Measurements from ENCODE around the gene CCDC117. TPM values are rescaled to one million over a fixed set of nuclear protein-coding genes. Genes with fewer than 3 reads are reported as not detected.

CCDC117 gene
- total RNA-seq, 1 donor from 2014 or later = 18.7 TPM

DNA sequence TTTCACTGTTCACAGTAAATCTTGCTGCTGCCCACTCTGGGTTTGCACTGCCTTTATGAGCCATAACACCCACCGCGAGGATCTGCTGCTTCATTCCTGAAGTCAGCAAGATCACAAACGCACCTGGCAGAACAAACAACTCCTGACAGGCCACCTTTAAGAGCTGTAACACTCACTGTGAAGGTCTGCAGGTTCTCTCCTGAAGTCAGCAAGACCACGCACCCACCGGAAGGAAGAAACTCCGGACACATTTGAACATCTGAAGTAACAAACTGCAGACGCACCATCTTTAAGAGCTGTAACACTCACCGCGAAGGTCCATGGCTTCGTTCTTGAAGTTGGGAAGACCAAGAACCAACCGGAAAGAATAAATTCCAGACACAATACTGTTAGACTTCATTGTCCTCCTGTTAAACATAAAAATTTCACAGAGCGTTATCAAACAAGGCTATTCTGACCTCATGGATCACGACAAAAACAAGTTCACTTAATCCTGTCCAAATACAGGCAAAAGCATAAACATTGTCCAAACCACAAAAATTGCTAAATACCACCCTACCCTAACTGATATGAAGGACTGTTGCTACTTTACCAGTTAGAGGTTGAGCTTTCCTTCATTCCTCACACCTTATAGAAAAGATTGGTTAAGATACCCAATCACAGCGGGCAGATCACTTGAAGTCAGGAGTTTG, 3.0 kb upstream of the CCDC117 start:
- DNase-seq = no peak

DNA sequence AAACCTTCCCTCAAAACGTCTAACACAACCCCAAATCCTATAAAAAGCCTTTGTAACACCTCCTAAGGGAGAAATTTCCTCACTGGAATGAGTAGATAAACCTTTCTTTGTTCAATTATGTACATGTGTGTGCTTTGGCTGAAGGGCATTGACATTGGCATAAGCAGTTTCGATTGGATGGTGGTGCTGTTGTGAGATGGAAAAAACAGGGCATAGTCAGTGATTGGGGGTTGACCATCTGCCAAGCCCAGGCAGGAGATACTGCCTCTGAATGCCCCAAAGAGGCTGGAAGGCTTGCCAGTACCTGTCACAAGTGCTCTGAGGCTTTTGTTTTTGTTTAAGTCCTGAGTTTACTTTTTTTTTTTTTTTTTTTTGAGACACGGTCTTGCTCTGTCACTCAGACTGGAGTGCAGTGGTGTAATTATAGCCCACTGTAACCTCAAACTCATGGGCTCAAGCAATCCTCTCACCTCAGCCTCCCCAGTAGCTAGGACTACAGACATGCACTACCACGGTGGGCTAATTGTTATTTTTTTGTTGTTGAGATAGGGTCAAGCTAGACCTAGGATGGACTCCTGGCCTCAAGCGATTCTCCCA, 1.2 kb upstream of the CCDC117 start:
- no peak for DNase-seq

DNA sequence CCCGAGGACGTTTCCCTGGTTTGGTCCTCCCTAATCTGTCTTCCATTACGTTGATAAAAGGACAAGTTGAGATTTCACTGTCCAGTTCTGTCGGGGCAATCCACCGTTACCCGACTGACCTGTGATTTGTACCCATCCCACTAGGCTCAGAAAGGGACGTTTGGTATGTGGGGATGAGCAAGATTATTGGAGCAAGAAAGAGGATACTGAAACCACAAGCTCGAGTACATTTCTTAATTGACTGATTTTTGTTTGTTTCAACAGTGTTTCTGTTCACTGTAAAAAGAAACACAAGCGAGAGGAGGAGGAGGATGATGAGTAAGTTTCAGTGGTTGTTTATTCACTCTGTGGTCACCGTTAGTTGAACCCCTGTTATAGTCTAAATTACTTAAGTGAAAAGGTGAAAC, 969 bp downstream of the CCDC117 start:
- no peak for DNase-seq

DNA sequence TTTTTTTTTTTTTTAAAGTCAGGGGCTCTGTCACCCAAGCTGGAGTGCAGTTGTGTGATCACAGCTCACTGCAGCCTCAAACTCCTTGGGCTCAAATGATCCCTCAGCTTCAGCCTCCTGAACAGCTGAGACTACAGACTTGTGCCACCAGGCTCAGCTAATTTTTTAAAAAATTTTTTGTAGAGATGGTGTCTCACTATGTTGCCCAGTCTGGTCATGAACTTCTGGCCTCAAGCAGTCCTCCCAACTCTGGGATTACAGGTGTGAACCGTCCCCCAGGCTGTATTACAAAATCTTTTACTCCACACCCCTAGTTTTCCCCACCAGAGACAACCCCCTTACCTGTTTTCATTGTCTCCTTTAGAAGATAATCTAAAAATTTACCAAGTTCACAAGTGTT, 1.9 kb downstream of the CCDC117 start:
- no peak for DNase-seq

DNA sequence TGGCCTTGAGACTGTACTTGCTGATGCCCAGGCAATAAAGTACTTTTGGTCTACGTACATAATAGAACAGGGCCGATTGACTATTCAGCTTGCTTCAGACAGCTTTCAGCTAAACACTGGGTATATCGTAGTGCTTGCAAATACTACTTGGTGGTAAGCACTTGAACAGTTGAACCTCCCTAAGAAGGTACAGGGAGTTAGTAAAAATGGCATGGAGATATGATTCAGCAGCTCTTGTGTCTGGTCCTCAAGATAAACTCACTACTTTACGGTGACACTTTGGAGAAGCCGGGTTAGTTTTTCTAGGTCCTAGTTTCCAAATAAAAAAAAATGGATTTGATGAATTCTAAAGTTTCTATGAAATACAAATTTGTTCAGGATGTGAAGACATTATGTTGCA, 7.3 kb downstream of the CCDC117 start:
- no peak for DNase-seq

DNA sequence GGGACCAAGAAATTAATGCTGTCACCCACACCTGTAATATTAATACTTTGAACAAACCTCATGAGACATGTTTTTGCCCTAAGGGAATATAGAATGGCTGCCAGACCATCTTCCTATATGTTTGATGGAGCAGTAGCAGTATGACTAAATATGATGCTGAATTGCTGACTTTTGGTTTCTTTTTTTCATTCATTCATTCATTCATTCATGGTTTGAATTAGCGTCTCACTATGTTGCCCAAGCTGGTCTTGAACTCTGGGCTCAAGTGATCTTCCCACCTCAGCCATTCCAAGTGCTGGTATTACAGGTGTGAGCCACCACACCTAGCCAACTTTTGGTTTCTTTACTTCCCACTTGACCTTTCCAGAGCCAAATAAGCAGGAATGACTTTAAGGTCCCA, 7.8 kb downstream of the CCDC117 start:
- no peak for DNase-seq

DNA sequence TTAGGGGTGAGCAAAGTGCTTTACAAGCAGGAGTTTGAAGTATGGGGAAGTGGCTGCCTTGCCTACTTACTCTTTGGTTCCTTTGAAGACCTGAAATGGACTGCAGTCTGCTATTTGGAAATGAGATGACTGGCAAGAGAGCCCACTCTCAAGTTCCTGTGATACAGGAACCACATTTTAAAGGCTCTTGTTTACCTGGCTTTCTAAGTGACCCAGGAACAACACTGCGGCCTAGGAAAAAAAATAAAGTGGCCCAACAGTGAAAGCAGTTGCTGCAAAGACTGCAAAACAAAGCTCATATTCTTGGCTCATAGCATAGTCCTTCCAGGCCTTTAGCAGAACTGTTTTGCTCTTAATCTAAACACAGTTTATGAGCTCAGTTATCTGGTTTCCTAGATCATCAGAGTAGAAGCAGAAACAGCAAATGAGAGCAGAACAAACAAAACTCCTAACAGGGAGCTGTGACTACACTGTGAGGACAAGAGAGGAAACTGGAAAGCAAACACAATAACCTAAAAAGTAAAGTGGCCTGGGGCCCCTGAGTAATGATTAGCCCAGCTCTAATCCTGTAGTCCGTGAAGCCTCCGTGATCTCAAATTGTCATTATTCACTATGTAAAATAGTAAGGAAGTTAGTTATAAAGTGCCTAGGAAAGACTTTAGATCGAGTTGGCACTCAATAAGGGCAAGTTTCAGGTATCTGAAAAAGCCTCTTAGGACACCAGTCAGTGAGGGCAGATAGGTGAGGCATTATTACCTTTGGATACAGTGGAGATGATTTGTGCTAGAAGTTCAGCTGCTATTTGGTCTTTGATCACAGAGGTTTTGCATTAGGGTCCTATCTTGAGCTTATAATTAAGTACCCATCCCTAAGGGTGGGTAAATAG, 11.5 kb downstream of the CCDC117 start:
- DNase-seq = no peak

DNA sequence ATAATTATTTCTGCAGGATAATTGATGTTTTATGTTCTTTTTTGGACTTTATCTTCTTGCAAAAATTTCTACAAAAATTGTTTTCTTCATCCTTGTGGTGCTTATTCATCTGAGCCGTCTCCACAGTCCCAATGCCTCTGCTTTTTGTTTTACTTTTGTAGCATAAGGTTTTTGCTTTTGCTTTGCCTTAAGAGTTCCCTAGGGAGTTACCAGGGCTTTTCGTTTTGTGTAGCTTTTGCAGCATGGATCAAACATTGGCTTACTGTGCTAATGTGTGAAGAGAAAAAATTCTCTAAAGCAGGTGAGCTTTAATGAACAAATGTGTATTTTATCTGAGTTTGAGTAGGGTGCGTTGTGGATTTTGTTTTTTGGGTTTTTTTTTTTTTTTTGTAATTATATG, 16.1 kb downstream of the CCDC117 start:
- DNase-seq = no peak

DNA sequence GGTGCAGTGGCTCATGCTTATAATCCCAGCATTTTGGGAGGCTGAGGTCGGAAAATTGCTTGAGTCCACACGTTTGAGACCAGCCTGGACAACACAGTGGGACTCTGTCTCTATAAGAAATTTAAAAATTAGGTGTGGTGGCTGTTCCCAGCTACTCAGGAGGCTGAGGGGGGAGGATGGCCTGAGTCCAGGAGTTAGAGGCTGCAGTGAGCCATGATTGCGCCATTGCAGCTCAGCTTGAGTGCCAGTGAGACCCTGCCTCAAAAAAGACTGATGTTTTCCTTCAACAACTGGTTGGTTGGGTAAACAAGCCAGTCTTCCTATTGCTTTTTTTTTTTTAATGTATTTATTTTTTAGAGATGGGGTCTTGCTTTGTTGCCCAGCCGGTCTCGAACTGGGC, 18.6 kb downstream of the CCDC117 start:
- DNase-seq = no peak

DNA sequence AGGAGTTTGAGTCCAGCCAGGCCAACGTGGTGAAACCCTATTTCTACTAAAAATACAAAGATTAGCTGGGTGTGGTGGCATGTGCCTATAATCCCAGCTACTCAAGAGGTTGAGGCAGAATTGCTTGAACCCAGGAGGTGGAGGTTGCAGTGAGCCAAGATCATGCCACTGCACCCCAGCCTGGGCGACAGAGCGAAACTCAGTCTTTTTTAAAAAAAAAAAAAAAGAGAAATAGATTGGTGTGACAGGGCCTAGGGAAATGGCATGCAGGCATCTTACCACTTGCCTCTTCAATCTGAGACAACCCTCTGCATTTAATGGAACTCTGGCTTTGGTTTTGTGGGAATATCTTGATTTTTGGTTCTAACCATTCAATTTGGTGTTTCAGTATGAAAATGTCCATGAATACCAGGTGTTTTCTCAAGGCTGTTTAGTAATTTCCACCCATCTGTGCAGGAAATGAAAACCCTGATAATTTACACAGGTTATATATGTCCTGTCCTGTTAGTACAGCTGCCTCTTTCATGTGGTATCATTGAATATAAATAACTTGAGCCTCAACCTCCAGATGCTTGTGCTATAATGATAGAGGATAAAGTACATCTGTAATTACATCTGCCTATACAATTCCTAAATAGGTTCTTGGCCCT, 19.5 kb downstream of the CCDC117 start:
- no peak for DNase-seq

DNA sequence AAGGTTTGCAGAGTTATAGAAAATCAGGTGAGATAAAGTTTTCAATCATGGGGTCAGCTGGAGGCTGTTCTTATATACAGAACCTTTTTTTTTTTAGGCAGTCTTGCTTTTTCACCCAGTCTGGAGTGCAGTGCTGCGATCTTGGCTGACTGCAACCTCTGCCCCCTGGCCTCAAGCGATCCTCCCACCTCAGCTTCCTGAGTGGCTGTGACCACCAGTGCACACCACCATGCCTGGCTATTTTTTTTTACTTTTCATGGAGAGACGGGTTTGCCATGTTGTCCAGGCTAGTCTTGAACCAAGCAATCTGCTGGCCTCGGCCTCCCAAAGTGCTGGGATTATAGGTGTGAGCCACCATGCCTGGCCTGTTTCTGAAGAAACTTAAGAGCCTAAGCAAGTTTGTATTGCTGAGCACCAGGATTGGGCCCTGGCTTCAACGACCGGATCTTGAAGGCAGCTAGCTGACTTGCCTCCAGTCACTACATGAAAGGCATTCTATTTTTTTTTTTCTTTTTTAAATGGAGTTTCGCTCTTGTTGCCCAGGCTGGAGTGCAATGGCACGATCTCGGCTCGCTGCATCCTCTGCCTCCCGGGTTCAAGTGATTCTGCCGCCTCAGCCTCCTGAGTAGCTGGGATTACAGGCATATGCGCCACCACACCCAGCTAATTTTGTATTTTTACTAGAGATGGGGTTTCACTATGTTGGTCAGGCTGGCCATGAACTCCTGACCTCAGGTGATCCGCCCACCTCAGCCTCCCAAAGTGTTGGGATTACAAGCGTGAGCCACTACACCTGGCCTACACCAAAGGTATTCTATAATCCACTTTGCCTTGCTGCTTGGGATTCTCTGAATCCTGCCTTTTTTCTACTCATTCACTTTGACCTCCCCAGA, 20.2 kb downstream of the CCDC117 start:
- DNase-seq = no peak

DNA sequence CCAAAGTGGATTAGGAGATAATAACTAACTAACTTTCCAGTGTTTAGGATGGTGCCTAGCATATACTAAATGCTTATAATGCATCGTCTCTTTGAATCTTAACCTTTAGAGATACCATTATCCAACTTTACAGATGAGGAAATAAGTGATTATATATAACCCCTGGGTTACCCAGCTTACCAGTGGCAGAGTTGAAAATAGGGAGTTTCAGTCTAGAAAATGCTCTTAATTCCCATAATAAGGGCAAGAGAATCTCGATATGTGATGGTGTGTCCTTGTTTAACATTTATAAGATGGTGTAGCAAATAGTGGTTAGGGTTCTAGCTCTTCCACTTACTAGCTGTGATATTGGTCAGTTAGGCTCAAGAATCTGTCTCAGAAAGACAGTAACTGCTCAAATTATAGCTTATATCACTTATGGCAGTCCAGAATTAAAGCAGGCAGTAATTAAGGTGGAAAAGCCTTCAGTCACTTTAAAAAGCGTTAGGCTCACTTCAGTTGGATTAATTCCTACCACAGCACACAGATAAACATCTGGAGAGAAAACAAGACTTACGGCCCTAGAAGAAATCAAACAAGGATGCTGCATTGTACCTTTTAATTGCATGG, 21.6 kb downstream of the CCDC117 start:
- DNase-seq = no peak

DNA sequence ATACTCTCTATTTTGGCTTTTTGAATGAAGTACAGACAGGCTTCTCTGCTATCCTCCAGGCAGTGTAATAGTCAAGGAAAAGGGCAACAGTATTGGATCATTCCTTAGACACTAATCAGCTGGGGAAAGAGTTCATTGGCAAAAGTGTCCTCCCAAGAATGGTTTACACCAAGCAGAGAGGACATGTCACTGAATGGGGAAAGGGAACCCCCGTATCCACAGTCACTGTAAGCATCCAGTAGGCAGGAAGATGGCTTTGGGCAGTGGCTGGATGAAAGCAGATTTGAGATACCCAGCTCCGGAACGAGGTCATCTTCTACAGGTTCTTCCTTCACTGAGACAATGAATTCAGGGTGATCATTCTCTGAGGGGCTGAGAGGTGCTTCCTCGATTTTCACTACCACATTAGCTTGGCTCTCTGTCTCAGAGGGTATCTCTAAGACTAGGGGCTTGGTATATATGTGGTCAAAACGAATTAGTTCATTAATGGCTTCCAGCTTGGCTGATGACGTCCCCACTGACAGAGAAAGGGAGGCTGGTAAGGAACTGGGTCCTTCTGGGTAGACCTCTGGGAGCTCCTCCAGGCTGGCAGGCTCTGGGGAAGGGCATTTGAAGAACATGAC, 22.7 kb downstream of the CCDC117 start:
- no peak for DNase-seq

DNA sequence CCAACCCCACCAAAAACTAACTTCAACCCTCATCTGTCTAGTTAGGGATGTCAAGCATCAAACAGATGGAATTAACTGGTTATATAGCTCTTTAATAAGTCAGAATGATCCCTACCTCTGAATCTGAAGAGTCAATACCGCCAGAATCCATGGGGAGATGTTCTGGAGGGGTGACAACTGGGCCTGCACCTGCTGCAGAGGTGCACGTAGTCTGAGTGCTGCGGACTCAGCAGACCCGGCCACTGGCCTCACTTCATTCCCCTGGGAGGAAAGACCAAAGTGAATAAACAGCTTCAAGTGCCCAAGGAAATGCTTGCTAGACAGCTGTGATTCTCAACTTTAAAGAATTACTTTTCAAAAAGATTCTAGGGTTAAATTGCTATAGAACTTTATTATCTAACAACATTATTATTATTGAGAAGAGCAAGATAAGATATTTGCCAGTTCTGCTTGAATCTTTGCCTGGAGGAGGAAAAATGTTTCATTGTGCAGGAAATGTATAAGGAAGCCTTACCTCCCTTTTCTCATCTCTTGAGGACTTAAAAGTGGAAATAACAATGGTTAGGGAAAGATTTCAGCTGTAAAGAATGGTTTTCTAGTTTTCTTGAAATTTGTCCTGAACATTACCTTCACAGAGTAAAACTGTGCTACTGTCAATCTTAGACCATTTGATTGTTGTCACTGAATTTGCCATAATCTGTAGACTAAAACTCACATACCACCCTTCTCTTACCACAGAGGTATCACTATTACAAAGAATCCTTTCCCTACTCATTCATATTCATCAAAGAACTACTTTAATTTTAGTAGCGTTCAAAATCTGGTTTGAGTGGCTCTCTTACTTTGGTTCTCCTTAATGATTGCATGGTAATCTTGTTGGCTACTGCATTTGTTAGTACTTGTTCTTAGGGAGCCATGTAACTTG, 23.7 kb downstream of the CCDC117 start:
- DNase-seq = no peak

DNA sequence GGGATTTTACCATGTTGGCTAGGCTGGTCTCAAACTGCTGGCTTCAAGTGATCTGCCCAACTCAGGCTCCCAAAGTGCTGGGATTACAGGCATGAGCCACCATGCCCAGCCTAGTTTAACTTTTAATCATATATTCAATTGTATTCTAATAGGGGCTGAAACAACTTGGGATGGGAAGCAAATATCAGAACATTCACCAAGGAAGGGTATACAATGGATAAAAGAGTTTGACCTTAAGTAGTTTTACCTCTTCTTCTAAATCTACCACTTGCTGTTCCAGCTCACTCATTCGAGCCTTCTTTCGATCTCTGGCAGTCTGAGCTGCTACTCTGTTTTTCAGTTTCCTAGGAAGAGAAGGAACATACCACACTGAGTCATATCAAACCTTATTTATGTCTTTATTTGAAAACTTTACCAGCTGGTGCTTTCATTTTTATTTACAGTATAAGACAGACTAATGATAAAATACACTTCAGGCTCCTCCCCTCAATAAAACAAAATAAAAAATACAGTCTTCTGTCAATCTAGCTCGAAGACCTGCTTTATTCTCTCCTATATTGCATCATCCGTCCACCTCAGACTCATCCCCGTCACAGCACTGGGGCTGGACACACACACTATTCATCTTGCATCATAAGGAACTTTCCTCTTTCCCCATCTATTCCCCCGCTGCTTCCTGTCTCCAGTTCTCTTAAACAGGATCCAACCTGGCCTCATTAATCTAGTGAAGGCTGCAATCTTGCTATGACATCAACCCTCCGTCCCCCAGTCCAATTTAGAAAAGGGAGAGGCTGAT, 26.5 kb downstream of the CCDC117 start:
- DNase-seq = no peak

DNA sequence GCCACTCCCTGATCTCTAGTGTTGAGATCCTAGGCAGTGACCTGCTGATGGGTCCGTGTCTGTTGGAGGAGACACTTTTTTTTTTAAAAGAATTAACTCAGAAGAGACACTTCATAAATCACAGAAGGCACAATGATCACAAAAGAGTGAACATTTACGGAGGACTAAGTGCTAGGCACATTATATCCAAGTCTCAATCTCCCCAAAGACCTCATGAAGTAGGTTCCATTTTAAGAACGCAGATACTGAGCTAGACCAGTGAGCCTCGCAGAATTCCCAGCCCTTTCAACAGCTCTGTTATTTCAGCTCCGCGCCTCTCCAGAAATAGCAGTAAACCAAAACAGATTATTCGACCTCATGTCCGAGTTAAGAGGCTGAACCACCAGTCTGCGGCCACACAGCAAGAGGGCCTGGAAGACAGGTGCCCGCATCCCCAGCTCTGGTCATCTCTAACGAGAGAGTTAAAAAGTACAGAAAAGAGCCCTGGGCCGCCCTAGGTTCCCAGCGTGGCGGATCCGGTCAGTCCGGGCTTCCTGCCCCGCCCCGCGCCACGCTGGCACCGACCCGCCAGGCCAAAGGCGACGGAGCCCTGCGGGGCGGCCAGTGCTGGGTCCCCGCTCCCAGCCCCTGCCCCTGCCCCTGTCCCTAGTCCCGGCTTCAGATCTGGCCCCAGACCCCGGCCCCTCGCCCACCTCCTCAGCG, 27.3 kb downstream of the CCDC117 start:
- DNase-seq = no peak

DNA sequence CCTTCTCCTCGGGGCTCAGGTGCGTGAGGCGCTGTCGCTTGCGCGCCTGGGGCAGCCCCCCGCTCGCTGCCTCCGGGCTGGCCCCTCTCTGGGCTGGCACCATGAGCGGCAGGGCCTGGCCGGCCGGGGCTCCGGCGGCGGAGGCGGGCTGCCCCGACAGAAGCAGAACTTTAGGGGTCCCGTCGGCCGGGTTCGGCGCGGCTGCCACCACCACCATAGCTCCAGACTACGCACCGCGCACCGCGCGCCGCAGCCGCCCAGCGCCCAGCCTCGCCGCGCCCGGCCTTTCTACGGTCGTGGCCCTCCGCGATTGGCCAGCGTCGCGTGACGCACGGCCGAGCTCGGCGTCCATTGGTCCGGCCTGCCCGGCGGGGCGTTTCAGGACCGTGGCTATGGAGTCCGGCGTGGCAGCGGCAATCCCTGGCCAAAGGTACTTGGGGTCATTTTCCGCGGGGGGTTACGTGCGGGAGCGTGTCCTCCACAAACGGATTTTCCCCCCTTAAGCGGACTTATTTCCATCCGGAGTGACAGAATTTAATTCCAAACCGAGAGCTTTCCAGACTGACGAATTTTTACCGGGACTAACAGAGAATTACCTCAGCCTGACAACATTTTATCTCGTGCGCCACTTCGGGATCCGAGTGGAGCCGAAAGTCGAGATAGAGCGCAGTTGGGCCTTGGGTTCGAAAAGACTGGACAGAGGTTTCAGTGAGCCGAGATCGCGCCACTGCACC, 28.0 kb downstream of the CCDC117 start, which contains the start of gene XBP1:
Gene XBP1, minus strand, starts transcription at position 262 of the 734 bp plus-strand sequence.
- DNase-seq = peak; percentile 93
